ENCODE results near the gene PPP1R14B. TPM values are rescaled to one million over a fixed set of nuclear protein-coding genes. Genes with fewer than 3 reads are reported as not detected.
A peak's percentile ranks its signal among the peaks of the same experiment; 100 is the strongest.

Gene PPP1R14B
- total and polyA plus RNA-seq, 2 of the 13 experiments (the other 11 are each of a cell fraction or from before 2014, with no cell fraction given): 110 to 148 TPM

GRCh38 chr11:64241491-64242374, 5.0 kb downstream of the PPP1R14B start (continued):
- peak; percentile 42; the same call in 1 of the 2 replicates for TF ChIP-seq ZBTB7B (CRISPR knock-in tag; IDR thresholded peaks at IDR 0.05)
- TF ChIP-seq ZNF331 (CRISPR knock-in tag; IDR thresholded peaks at IDR 0.05): 0 out of 2 replicates have a peak, but pooled peaks have one; percentile 4
- no peak for TF ChIP-seq ZSCAN20 (CRISPR knock-in tag; IDR thresholded peaks at IDR 0.05; ENCODE audit: borderline replicate concordance)
- TF ChIP-seq ZNF274 (CRISPR knock-in tag; IDR thresholded peaks at IDR 0.05): no peak; the same call in 1 of the 2 replicates
- peak; percentile 36 for TF ChIP-seq NR0B2 (CRISPR knock-in tag; IDR thresholded peaks at IDR 0.05)
- peak; percentile 64 for TF ChIP-seq AGO2 (optimal IDR thresholded peaks at IDR 0.05; ENCODE audit: low read depth, low read length)
- TF ChIP-seq MTA3 (CRISPR knock-in tag; IDR thresholded peaks at IDR 0.05): no peak
- TF ChIP-seq BORCS8-MEF2B (CRISPR knock-in tag; IDR thresholded peaks at IDR 0.05): no peak
- TF ChIP-seq ZNF251 (CRISPR knock-in tag; IDR thresholded peaks at IDR 0.05): no peak
- peak; percentile 47; the same call in 1 of the 2 replicates for TF ChIP-seq NAIF1 (CRISPR knock-in tag; IDR thresholded peaks at IDR 0.05; ENCODE audit: borderline replicate concordance)
- TF ChIP-seq PHF8 (CRISPR knock-in tag; IDR thresholded peaks at IDR 0.05): peak; percentile 72; the same call in 1 of the 2 replicates
- TF ChIP-seq ZNF383 (CRISPR knock-in tag; IDR thresholded peaks at IDR 0.05; ENCODE audit: borderline replicate concordance): no peak; the same call in 1 of the 2 replicates
- no peak for TF ChIP-seq LRRFIP1 (CRISPR knock-in tag; conservative IDR thresholded peaks at IDR 0.05)
- TF ChIP-seq ZBTB14 (CRISPR knock-in tag; IDR thresholded peaks at IDR 0.05): no peak
- no peak for TF ChIP-seq ZNF18 (CRISPR knock-in tag; IDR thresholded peaks at IDR 0.05; ENCODE audit: insufficient replicate concordance)
- no peak for TF ChIP-seq ZNF350 (CRISPR knock-in tag; IDR thresholded peaks at IDR 0.05; ENCODE audit: borderline replicate concordance, low read depth)
- no peak for TF ChIP-seq ISX (CRISPR knock-in tag; conservative IDR thresholded peaks at IDR 0.05)
- no peak; the same call in 1 of the 2 replicates for TF ChIP-seq DZIP1 (CRISPR knock-in tag; IDR thresholded peaks at IDR 0.05)

Data from HepG2 (cell line).